GM10266 (cell line): ENCODE measurements around the gene PAX5.

ENCODE experiments used
- DNase-seq: peaks from one replicate; pipeline ENCODE4 v3.0.0; 2012; ENCODE audit errors: extremely low spot score
- CTCF ChIP-seq: IDR thresholded peaks from 2 replicates; pipeline ENCODE4 v1.5.1; 2012; ENCODE audit warnings: mild to moderate bottlenecking, low read depth; ENCODE audit not compliant: control insufficient read depth, insufficient read depth; ENCODE audit errors: missing control alignments

The PAX5 gene

GRCh38 chr9:37035648-37036370 lies 1.7 kb upstream of the PAX5 start:
- TF ChIP-seq CTCF = no peak
- DNase-seq = no peak

GRCh38 chr9:37034938-37035647 lies 1.0 kb upstream of the PAX5 start:
- peak; percentile 48 for DNase-seq
- TF ChIP-seq CTCF = no peak

GRCh38 chr9:37034305-37034937 lies 353 bp upstream of the PAX5 start:
- DNase-seq = peak; percentile 80
- peak; percentile 62 for TF ChIP-seq CTCF

GRCh38 chr9:37033141-37033540 lies 927 bp downstream of the PAX5 start:
- DNase-seq = no peak
- TF ChIP-seq CTCF = no peak

- peak; percentile 36 for TF ChIP-seq CTCF
- DNase-seq = peak; percentile 56
Observed at GRCh38 chr9:37032713-37033112, 1.4 kb downstream of the PAX5 start.

- TF ChIP-seq CTCF = no peak
- peak; percentile 47 for DNase-seq
Observed at GRCh38 chr9:37031902-37032301, 2.2 kb downstream of the PAX5 start.

- DNase-seq = no peak
- no peak for TF ChIP-seq CTCF
Observed at GRCh38 chr9:37031081-37031480, 3.0 kb downstream of the PAX5 start.
